Omental fat pad (tissue), 4 donors: ENCODE results near the gene LCAT. TPM values are rescaled to one million over a fixed set of nuclear protein-coding genes. Genes with fewer than 3 reads are reported as not detected.

Source experiments
- ATAC-seq: fragments of 150-250 bp; one replicate; pipeline ENCODE4 v1.9.1; 2016; ENCODE audit warnings: mild to moderate bottlenecking, moderate library complexity; ENCODE audit not compliant: low FRiP score
- DNase-seq: peaks from one replicate; pipeline ENCODE4 v3.0.0-alpha.2; 2019; ENCODE audit warnings: low spot score
- total RNA-seq, 4 donors: library from RNA; depleted of rRNA; stranded (reverse); fragments of >200 nt; gene quantifications; one replicate each; pipeline ENCODE4 v1.1.0, GENCODE V29; 2016
- TF ChIP-seq, protein P1 (sequence below), 3 donors: fragments of 450-650 bp; IDR thresholded peaks; one replicate each; pipeline ENCODE4 v1.5.1; 2016 to 2017; ENCODE audit warnings: antibody characterized with exemption in 3 of 3, mild to moderate bottlenecking in 3 of 3, moderate library complexity in 2 of 3

LCAT gene
- total RNA-seq, 4 donors from 2014 or later = 7.7 to 52.2 (median 13.0) TPM

DNA sequence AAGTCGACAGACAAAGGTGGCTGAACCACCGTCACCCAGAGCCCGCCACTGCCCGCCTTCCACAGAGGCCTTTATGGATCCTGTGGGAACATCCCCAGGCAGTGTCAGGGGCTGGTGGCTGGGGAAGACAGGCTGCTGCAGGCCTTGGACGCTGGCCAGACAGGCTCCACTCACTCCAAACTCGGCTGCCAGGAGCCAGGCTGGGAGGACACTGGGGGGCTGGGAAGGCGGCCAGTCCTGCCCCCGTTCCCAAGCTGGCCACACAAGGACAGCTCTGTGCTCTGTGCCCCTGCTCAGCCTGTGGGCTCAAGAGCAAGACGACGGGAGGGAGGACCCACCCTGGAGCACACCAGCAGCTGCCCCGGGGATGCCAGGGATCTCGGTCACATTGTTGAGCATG, 7.6 kb upstream of the LCAT start:
- DNase-seq = no peak
- TF ChIP-seq, protein P1, sequence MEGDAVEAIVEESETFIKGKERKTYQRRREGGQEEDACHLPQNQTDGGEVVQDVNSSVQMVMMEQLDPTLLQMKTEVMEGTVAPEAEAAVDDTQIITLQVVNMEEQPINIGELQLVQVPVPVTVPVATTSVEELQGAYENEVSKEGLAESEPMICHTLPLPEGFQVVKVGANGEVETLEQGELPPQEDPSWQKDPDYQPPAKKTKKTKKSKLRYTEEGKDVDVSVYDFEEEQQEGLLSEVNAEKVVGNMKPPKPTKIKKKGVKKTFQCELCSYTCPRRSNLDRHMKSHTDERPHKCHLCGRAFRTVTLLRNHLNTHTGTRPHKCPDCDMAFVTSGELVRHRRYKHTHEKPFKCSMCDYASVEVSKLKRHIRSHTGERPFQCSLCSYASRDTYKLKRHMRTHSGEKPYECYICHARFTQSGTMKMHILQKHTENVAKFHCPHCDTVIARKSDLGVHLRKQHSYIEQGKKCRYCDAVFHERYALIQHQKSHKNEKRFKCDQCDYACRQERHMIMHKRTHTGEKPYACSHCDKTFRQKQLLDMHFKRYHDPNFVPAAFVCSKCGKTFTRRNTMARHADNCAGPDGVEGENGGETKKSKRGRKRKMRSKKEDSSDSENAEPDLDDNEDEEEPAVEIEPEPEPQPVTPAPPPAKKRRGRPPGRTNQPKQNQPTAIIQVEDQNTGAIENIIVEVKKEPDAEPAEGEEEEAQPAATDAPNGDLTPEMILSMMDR (IDR thresholded peaks at IDR 0.05) = no peak
- no peak for ATAC-seq

DNA sequence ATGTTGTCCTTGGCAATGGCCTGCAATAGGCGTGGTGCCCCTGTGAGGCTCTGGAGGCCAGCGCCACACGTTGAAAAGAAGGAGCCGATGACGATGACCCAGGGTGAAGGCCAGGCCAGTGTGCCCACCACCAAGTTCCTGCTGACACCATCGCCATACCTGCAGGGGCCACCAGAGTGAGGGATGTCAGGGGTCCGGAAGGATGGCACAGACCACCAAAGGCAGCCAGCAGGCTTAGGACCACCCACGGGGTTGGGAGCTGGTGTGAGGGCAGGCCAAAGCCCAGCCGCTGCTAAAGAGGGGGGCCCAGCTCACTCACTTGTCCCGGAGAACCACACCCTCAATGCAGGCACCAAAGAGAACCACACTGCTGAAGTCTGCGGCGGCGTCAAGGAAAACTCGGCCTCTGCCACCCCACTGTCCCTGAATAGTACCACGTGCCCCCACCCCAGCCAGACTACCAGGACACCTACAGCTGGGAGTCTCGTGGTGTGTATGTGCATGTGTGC, 6.5 kb upstream of the LCAT start:
- no peak for DNase-seq
- ATAC-seq = no peak
- TF ChIP-seq, protein P1 (IDR thresholded peaks at IDR 0.05) = no peak

DNA sequence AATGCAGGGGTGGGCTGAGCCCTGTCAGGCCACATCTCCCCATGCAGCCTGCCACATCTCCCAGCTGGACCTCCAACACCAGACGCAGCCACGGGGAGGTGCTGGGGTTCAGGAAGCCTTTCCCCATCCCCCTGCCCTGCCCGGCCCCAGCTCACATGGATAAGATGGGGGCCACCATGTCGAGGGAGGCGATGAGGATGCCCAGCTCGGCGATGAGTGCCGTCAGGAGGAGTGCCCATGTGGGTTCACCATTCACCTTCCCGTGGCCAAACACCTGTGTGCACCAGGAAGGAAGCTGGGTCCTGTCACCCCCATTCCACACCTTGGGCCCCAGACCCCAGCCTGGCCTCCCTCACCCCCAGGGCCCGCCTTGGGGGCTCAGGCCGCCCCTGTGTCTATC, 5.7 kb upstream of the LCAT start:
- TF ChIP-seq, protein P1 (IDR thresholded peaks at IDR 0.05) = no peak
- DNase-seq (no peak), ATAC-seq (no peak)

DNA sequence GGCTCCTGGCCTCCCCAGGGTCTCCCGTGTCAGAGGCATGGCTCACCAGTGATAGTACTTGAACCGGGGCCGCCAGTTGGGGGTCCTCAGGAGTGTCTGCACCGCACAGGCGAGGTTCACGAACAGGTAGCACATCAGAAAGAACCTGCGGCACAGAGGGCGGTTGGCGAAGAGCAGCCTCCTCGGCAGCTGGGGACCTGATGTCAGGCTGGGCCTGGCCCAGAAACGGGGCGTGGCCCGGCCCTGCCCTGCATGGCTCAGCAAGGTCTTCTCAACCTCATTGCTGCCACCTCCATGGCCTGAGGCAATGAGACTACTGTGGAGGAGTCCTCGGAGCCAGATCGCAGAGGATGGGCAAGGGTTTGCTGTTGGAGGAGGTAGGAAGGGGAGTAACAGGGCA, 4.1 kb upstream of the LCAT start:
- ATAC-seq = no peak
- TF ChIP-seq, protein P1 (IDR thresholded peaks at IDR 0.05) = no peak
- DNase-seq = no peak

DNA sequence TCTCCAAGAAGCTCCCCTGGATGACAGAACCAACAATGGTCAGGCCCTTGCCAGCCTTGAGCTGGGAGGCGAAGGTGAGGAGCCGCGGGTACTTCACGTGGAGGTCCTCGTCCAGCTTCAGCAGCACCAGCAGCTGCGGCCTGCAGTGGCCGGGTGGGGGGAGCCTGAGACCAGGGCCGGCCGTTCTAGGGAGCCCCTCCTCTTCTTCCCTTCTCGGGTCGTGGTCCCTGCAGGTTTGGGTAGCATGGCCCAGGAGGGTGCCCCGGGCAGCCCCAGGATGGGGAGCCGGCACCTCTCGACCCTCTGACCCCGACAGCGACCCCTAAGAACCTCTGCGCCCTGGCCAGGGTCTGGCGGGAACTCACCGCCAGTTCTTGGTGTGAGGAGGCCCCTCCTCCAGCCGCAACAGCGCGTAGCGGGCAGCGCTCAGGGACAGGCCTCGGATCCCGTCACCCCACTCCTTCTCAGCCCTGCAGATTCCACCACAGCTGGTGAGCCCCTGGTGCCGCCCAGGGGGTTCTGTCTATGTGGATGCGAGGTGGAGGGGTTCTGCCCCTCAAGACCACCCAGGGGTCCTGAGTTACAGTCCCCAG, 3.1 kb upstream of the LCAT start:
- ATAC-seq (no peak), DNase-seq (no peak)
- TF ChIP-seq, protein P1 (IDR thresholded peaks at IDR 0.05) = no peak

DNA sequence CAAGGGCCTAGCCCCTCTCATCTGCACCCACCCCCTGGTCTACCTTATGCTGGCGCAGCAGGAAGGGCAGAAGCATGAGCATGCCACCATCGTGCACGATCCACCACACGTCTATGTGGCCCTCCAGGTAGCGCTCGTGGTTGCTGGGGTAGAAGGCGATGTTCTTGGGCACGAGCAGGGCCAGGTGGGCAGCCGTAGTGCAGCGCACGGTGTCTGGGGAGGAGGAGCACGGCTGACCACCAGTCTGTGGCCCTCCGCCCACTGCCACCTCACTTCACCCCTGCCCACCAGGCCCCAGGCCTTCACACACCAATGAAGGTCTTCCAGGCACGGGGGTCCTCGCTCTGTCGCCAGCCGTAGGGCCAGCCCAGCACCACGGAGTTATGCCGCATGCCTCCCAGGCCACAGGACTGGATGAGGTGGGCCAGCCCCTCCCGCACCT, 2.2 kb upstream of the LCAT start:
- ATAC-seq = no peak
- no peak for DNase-seq
- TF ChIP-seq, protein P1 (IDR thresholded peaks at IDR 0.05) = no peak

DNA sequence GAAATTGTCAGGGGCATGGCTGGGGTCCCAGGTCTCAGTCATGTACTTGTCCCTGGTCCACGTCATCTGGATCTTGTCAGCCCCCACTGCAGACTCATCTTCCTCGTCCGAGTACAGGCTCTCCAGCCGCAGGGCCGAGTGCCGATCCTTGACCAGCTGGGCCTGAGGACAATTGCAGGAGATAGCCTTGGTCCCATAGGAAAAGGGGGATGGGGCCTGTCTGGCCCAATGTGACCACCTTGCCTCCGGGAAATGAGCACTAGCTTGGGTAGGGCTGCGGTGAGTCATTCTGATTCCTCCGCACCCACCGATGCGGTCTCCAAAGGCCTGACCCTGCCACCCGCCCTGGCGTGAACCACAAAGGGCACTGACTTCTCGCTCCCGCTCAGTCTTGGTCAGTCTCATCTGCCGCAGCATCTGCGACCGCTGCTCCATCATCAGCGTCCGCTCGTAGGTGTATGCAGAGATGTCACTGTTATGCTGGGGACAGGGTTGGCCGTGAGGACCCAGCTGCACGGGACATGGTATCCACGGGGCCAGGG, 1.5 kb upstream of the LCAT start:
- no peak for ATAC-seq
- DNase-seq = no peak
- TF ChIP-seq, protein P1 (IDR thresholded peaks at IDR 0.05) = no peak
